ENCODE data around the gene GEN1.

DNA sequence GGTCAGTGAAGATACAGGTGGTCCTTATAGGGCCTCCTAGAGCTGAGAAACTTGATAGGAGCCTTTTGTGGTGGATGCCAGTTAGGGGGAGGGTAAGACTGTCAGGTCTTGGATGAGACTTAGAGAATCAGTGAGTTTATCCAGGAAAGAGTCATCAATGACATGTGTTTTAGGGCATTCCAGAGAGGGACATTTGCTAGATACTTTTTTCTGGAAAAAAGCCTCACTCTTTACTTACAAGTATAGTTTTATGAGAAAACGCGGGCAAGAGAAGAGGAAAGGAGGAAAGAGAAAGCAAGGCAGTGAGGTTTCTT, 37.8 kb downstream of the GEN1 start:
- TF ChIP-seq, protein P1, sequence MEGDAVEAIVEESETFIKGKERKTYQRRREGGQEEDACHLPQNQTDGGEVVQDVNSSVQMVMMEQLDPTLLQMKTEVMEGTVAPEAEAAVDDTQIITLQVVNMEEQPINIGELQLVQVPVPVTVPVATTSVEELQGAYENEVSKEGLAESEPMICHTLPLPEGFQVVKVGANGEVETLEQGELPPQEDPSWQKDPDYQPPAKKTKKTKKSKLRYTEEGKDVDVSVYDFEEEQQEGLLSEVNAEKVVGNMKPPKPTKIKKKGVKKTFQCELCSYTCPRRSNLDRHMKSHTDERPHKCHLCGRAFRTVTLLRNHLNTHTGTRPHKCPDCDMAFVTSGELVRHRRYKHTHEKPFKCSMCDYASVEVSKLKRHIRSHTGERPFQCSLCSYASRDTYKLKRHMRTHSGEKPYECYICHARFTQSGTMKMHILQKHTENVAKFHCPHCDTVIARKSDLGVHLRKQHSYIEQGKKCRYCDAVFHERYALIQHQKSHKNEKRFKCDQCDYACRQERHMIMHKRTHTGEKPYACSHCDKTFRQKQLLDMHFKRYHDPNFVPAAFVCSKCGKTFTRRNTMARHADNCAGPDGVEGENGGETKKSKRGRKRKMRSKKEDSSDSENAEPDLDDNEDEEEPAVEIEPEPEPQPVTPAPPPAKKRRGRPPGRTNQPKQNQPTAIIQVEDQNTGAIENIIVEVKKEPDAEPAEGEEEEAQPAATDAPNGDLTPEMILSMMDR (IDR thresholded peaks at IDR 0.05; ENCODE audit: low read length) = no peak
- TF ChIP-seq EZH2 (IDR thresholded peaks at IDR 0.05; ENCODE audit: borderline replicate concordance, low read length) = no peak

All from OCI-LY1 (cell line).